GM18519 (cell line): ENCODE data around the gene CLEC4F.
"Not testable (repeated sequence)": the region's sequence is repeated elsewhere in the genome, so short reads cannot be mapped to it uniquely, and the experiment has no call there.

Source experiments
- ATAC-seq: cut with Tn5 transposase; IDR thresholded peaks from one replicate; pipeline ENCODE4 v1.9.1; 2021; ENCODE audit warnings: mild to moderate bottlenecking, moderate library complexity; ENCODE audit not compliant: unreplicated experiment, low FRiP score

The CLEC4F gene

DNA sequence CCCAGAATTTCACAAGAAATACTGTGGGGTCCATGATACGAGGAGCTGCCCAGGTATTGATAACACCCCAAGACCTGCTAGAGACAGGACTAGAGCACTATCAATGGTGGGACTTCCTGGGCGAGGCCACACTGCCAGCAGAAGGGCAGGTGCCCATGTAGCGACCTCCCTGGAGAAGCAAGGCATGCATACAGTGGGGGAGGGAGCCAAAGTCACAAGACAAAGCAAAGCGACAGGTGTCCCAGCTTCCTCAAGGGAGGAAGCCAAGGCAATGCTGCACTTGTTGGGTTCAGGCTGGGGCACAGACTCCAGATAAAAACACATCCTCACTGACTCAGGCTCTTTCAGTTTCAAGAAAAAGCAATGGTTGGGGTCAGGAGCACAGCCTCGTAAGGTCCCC is 7.7 kb upstream of the CLEC4F start:
- no peak for ATAC-seq

DNA sequence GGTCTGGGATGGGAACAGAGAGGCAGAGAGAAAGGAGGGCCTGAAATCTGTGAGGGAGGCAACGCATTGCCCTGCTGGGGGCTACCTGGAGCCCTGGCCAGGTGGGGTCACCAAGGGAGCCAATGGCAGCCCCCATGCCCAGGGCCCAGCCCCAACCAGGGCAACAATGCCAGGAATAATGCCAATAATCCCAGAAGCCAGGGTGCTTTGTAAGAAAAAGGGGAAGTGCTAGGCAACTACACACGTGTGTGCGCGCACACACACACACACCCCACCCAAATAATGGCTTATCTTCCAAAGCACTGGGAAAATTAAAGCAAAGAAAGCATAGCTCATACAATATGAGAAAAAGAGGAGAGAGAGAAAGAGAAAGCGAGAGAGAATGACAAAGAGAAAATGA is 7.0 kb upstream of the CLEC4F start:
- no peak for ATAC-seq

DNA sequence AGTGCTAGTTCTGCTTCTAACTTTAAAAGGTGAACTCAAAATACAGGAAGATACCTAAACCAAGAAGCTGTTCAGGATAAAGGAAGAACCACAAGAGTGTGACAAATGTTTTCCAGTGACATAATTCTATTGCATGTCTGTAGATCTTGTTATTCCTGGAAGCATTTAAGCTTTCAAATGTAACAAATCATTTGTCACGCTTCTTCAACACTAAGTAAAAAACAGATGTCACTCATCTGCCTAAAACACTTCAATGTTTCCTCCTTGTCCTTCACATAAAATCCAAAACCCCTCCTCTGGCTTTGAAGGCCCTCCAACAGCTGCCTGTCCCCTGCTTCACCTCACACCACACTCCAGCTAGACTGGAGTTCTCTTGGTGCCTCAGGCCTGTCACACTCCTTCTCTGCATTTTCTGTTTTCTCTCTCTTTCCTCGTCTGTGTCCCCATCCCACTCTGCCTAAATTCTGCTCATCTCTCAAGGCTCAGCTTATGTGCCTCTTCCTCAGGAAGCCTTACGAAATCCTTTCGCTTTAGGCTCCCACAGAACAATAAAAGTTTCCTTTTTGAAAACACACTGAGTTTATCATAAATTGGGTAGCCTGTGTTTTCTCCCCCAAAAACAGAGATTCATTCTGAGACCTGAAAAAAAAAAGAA is 6.4 kb upstream of the CLEC4F start:
- no peak for ATAC-seq

DNA sequence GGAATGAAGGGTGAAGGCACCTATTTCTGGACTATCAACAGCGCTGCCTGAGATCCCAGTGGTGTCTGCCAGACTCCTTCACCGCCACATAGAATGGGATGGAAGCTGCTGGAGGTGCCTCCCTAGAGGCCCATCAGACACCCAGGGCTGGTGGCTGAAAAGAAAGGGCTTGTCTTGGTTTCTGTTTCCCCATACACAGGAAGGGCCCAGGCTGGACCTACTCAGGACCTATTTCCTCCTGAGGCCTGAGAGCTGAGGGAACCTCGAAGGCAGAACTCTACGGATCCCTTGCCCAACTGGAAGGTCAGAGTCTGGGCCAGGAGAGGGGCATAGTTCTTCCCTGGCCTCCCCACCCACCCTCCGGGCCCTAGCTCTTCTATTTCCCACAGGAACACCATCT is 2.9 kb upstream of the CLEC4F start:
- no peak for ATAC-seq

DNA sequence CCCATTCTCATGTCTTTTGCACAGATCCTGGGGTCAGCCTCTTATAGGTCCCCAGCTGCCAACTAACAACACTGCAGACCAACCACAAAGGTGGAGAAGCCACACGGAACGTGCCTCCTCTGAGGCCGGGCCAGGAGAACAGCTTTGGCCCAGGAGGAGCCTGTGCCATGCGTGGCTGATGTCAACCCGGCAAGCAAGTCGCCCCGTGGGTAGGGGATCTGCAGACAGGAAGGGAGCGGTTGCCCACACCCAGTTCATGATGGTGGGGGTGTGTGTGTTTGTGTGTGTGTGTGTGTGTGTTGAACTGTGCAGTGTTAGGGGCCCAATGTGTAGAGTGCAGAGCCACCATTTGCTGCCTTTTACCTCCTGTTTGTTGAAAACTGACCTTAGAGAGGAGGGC is 2.4 kb upstream of the CLEC4F start:
- ATAC-seq = no peak

DNA sequence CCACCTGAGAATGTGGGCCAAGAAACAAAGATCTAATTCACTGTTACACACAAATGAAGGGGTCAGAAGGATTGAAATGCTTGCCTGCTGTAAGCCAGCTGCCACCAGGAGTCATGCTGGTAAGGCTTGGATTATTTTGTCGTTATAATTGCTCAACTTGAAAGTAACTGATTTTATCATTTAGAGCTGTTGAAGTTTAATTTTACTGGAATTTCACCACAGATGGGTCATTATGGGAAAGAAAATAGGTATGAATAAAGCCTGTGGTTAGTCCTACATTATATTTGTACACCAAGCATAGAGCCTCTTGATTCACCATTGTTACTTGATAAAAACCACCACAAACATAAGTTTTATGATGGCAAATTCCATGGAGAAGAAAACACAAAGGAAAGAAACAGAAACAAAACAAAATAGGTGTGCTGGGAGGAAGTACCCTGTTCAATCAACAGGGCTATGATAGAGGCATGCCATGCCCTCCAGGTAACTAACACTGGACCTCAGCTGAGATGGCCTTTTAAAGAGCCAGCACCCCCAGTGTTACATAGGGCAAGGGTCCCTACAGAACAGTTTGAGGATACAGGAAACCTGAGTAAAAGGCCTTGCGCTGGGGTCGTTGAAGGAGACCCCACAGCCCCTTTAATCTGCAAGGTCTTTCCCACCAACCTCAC is 3.0 kb downstream of the CLEC4F start:
- ATAC-seq = no peak

DNA sequence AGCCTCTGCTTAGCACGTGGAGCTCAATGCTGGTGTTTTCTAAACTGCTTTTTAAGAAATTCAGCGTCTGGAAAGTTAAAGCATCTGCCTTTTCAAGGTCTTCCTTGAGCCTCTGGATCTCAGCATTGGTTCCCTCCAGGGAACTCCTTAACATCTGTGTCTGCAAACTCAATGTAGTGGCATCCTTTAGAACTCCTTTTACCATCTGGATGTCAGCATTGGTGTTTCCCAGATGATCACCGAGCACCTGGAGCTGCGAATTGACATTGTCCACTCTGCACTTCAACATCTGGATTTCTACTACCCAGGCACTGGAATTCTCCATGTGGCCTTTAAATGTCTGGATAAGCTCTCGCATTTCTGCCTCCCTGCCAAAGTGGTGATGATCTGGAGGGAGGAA is 3.7 kb downstream of the CLEC4F start:
- ATAC-seq = no peak

DNA sequence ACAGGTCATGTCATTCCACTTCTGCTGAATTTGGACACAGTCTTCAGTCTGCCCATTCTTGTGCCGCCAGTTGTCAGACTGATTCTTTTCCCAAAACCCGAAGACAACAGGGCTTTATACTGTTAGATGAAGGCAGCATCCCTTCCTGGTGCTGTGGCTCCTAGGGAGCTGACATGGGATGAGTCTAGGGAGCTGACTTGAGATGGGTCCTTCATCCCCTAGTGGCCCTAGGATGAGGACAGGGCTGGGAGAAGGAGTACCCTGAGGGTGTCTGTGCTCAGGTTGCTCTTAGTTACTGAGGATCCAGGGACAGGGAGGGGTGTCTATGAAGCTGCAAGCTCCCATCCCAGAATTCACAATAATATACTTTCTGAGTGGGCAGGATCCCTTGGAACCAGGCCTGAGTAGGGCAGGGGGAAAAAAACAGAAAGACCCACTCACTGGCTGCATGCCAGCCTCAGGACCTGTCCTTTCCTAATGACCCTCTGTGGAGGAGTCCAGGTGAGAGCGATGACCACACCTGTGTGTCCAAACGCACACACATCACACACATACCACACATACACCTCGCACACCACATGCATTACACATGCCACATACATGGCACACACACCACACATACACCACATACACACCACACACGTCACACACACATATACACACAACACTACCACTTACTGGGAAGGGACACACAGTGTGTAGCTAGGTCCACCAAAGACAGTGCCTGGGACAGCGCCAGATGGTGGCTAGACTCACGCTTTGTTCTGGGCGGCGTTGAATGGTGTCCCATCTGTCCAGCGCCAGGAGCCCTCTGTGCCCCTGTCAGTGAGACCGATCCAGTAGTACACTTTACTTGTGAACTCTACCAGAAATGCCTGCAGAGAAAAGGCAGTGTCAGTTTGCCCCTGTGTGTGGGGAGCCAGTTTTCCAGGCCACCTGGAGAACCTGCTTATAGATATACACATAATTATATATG is 11.1 kb downstream of the CLEC4F start:
- no peak for ATAC-seq

DNA sequence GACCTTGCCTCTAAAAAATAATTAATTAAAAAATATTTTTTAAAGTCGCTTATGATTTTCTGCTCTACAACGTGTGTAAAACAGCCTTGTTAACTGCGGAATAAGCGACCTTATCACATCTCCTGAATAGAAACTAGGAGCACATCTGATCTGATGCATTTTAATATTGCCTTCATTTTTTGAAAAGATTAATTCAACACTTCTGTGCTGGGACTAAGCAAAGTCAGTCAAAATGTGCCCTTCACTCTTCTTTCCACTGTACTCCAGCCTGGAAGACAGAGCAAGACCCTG is 12.6 kb downstream of the CLEC4F start:
- ATAC-seq = no peak

DNA sequence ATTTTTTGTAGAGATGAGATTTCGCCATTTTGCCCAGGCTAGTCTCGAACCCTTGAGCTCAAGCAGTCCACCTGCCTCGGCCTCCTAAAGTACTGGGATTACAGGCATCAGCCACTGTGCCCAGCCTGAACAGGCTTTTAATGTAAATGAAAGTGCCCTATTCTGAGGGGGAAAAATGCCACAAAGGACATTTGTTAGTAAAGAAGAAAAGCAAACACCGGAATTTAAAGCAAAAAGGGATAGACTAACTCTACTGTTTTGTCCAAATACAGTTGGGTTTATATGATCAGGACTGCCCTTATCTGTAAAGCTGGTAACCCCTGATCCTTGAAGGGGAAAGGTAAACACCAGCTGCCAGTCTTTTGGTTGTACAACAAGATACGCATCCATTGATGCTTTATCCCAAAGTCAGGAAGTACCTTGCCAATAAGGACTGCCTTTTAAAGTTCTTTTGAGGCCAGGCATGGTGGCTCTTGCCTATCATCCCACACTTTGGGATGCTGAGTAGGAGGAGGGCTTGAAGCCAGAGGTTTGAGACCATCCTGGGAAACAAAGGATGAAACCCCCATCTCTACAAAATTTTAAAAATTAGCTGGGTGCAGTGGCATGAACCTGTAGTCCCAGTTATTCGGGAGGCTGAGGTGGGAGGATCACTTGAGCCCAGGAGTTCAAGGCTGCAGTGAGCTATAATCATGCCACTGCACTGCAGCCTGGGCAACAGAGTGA is 13.1 kb downstream of the CLEC4F start:
- no peak for ATAC-seq

DNA sequence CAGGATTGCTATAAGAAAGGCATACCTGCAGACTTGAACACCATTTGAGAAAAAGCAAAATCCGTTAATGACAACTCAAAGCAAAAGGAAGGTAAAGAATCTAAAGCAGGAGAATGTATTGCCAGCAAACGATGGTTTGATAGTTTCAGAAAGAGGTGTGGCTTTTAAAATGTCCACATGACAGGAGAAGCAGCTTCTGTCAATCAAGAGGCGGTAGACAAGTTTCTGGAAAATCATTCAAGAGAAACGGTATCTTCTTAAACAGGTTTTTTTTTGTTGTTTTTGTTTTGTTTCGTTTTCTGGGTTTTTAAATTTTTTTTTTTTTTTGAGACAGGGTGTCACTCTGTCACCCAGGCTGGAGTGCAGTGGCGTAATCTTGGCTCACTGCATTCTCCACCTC is 13.8 kb downstream of the CLEC4F start:
- no peak for ATAC-seq

DNA sequence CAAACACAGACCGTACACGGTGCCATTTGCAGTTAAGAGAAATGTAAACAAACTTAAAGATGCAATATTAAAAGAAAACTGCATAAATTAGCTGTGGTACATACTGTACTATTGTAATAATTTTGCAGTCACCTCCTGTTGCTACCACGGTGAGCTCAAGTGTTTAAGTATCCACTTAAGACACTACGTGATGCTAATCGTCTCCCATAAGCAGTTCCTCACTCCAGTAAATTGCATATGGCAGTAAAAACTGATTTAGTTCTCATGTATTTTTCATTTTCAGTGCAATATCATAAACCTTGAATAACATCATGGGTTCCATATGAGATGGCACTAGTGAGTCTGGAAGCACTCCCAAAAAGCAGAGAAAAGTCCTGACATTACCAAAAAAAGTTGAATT is 14.4 kb downstream of the CLEC4F start:
- ATAC-seq = no peak

DNA sequence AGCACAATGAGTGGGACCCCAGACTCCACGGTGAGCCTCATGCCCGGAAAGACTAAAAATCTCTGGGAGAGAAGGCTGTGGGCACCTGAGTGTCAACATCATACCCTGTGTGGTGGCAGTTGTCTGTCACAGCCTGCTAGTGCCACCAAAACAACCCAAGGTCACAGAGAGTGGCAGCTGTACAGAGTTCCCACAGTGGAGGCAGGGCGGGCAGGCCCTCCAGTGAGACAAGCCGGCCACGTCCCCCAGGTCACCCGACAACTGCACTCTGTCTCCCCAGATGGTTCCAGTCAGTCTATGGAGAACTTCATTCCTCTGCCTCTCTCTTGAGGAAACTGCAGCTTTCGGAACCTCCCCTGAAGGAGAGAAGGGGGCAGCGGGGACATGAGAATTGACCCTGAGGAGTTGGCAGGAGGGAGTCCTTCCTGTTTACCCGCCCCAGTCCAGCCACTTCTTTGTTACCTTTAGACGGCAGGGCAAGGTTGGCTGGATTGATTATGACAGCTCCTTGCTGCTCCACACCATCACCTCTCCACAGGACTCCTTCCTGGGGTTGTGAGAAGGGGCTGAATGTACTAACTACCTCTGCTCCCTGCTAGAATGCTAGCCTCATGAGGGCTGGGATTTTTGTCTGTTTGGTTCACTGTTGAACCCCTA is 18.7 kb downstream of the CLEC4F start:
- no peak for ATAC-seq

DNA sequence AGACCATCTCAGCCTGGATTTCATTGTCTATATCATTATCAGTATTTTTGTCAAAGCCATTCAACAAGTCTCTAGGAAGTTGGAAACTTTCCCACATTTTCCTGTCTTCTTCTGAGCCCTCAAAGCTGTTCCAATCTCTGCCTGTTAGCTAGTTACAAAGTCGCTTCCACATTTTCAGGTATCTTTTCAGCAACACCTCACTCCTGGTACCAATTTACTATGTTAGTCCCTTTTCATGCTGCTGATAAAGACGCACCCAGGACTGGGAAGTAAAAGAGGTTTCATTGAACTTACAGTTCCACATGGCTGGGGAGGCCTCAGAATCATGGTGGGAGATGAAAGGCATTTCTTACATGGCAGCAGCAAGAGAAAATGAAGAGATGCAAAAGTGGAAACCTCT is 20.7 kb downstream of the CLEC4F start:
- no peak for ATAC-seq

DNA sequence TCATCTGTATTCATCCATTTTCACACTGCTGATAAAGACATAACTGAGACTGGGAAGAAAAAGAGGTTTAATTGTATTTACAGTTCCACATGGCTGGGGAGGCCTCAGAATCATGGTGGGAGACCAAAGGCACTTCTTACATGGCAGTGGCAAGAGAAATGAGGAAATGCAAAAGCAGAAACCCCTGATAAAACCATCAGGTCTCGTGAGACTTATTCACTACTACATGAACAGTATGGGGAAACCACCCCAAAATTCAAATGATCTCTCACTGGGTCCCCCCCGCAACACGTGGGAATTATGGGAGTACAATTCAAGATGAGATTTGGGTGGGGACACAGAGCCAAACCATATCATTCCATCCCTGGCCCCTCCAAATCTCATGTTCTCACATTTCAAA is 22.4 kb downstream of the CLEC4F start:
- not testable (repeated sequence) for ATAC-seq

DNA sequence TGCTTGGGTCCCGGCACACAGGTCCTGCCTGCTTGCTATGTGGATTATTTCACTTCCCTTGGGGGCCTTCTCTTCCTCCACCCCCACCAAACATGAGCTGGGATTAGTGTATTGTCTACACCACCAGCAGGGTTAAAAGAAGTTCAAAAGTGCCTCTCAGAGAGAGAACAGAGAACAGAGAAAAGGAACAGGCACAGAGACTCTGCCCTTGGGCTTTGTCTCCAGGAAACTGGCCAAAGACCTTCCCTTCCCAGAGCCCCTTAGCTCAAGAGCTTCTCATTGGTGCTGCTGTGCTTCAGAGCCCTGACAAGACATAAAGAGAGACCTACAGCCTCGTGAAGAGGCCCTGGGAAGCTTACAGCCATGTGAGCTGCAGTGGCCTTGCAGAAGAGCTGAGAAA is 22.9 kb downstream of the CLEC4F start:
- ATAC-seq = no peak

DNA sequence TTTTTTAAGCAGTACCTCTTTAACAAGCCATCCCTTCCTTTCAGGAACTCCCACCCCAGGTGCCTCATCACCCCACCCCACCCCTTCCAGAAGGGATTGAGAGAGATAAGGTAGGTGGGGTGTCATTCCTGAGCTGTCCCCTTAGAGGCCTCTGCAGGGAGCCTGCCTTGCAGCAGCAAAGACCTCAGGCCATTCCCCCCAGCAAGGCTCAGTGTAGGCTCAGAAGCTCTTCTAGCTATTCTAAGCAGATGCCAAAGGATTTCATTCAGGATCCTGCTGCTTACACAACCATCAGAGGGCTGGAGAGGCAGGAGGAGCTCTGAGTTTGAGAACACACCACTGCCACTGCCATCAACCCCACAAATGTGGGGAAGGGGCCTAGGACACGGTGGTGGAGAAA is 24.1 kb downstream of the CLEC4F start:
- ATAC-seq = no peak

DNA sequence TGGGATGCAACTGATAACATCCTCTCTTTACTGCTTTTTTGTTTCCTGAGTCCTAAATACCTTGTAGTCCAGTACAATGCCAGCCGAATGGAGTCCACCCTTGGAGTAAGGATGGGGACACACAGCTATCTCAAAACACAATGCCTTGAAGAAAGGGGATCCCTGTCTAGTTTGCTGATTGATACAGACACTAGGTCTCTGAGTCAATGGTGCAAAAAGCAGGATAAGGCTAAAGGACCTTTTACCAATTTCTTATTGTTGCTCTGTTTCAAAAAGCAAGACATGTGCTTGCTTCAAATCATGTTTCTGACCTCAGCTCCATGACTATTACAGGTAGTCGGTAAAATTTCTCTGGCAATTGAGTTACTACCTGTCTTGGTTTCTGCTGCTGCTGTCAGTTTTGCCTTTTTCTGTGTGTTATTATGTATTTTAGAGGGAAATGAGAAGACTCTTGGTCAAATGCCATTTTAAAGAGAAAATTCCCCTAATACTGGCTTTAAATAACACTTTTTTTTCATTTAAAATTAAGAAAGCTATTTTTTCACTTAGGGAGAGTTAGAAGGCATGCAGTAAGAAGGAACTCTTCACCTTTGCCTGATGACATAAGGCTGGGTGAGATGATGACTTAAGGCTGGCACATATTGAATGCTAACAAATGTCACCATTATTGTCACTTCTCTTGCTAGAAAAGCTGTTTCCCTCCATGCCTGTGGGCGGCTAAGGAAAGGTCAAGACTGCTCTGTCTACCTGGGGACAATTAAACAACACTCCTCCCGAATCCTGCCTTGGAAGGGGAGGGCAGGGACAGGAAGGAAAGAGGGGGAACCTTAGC is 25.0 kb downstream of the CLEC4F start:
- ATAC-seq = no peak

DNA sequence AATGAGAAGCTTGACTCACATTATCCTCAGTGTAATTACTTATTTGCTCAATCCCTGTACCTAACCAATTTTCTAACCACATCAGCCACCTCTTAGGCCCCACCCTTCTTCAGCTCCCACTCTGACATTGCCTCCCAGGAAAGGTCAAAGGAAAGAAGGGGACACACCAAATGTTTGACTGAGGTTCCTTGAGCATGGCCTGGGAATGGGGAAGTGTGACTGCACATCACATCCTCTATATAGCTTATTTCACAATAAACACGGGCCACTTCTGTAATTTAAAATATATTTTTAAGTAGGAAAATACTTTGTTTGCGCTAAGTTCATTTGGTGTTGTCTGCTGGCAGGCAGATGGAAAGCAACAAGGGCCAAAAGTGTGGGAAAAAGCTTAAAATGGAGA is 26.9 kb downstream of the CLEC4F start:
- ATAC-seq = no peak
